Stomach (tissue), 4 donors: ENCODE results near the gene AKNA.

Source experiments
- CTCF ChIP-seq, 7 experiments: fragments of 450-650 bp in 4 of 7; fragments of 200-600 bp in 3 of 7; sonication (generic) in 3 of 7; IDR thresholded peaks; one replicate each; pipeline ENCODE4 v1.5.1; 2016 to 2019; ENCODE audit warnings: antibody characterized with exemption in 7 of 7, control low read depth in 2 of 7, mild to moderate bottlenecking in 1 of 7
- POLR2A ChIP-seq, 4 donors: fragments of 450-650 bp; IDR thresholded peaks; one replicate each; pipeline ENCODE4 v1.6.1; 2016; ENCODE audit warnings: antibody characterized with exemption in 4 of 4, control low read depth in 2 of 4, mild to moderate bottlenecking in 1 of 4, moderate library complexity in 1 of 4

GRCh38 chr9:114355821-114356220 lies 32.0 kb downstream of the AKNA start:
- TF ChIP-seq POLR2A (IDR thresholded peaks at IDR 0.05) (no peak), CTCF (IDR thresholded peaks at IDR 0.05) (no peak)
